IMR-90 (cell line): Measurements from ENCODE around the gene CDX1. TPM values are rescaled to one million over a fixed set of nuclear protein-coding genes. Genes with fewer than 3 reads are reported as not detected.

Experiments used
- ATAC-seq: fragments of 200-7000 bp; cut with Tn5 transposase; 2 replicates; pipeline ENCODE4 v1.9.1; 2020; ENCODE audit warnings: low read depth, mild to moderate bottlenecking, moderate library complexity
- BruUV-seq: library from RNA; stranded (reverse); fragments of 400-500 nt; replicated peaks from 2 replicates; lab custom pipeline; 2021; lab: Mats Ljungman, UMichigan
- CTCF ChIA-PET: fragments of 300-600 bp; formaldehyde crosslinking; extraction: SDS; loops from one replicate; lab custom pipeline; 2021; ENCODE audit warnings: antibody characterized with exemption; lab: Yijun Ruan, JAX
- POLR2A ChIA-PET: fragments of 300-600 bp; sonication (Branson Sonifier 250); formaldehyde crosslinking; loops from one replicate; lab custom pipeline; 2022; ENCODE audit warnings: antibody characterized with exemption; ENCODE audit not compliant: unreplicated experiment; lab: Charles Lee
- DNase-seq: peaks from one replicate; pipeline ENCODE4 v3.0.0; 2013
- H2AFZ ChIP-seq: replicated peaks from 2 replicates; pipeline ENCODE3; 2013; ENCODE audit warnings: low read length, mild to moderate bottlenecking; ENCODE audit not compliant: poor library complexity
- H2AK5ac ChIP-seq: 2 replicates; pipeline ENCODE4 v1.6.1; 2013; ENCODE audit warnings: low read depth, low read length, inconsistent platforms
- H2AK9ac ChIP-seq: replicated peaks from 2 replicates; pipeline ENCODE3; 2013; ENCODE audit warnings: mild to moderate bottlenecking, low read depth, low read length, moderate library complexity; ENCODE audit not compliant: poor library complexity
- H2BK120ac ChIP-seq: 2 replicates; pipeline ENCODE4 v1.6.1; 2013; ENCODE audit warnings: low read depth, low read length, inconsistent platforms
- H2BK15ac ChIP-seq: 3 replicates; pipeline ENCODE4 v1.6.1; 2013; ENCODE audit warnings: low read depth, low read length, inconsistent platforms
- H2BK20ac ChIP-seq: 2 replicates; pipeline ENCODE4 v1.6.1; 2013; ENCODE audit warnings: low read depth, mild to moderate bottlenecking, inconsistent platforms, low read length, moderate library complexity
- H2BK5ac ChIP-seq: 2 replicates; pipeline ENCODE4 v1.6.1; 2013; ENCODE audit warnings: mild to moderate bottlenecking, low read depth, low read length, inconsistent platforms; ENCODE audit not compliant: poor library complexity, severe bottlenecking
- H3K14ac ChIP-seq: replicated peaks from 2 replicates; pipeline ENCODE4 v1.6.1; 2013; ENCODE audit warnings: low read depth, low read length, inconsistent platforms
- H3K18ac ChIP-seq: 2 replicates; pipeline ENCODE4 v1.6.1; 2013; ENCODE audit warnings: low read depth, low read length, control low read depth
- H3K23ac ChIP-seq: 2 replicates; pipeline ENCODE4 v1.6.1; 2013; ENCODE audit warnings: low read depth, low read length, inconsistent platforms
- H3K27ac ChIP-seq: 2 replicates; pipeline ENCODE4 v1.5.1; 2013; ENCODE audit warnings: mild to moderate bottlenecking, control low read depth, low read length; ENCODE audit not compliant: insufficient read depth
- H3K27me3 ChIP-seq: 2 replicates; pipeline ENCODE4 v1.6.1; 2013; ENCODE audit warnings: low read length; ENCODE audit not compliant: control insufficient read depth, insufficient read depth
- H3K36me3 ChIP-seq: 2 replicates; pipeline ENCODE4 v1.6.1; 2013; ENCODE audit warnings: low read length, mixed read lengths; ENCODE audit not compliant: control insufficient read depth, insufficient read depth
- H3K4ac ChIP-seq: 2 replicates; pipeline ENCODE4 v1.6.1; 2013; ENCODE audit warnings: low read depth, low read length, inconsistent platforms
- H3K4me1 ChIP-seq: 2 replicates; pipeline ENCODE4 v1.6.1; 2013; ENCODE audit warnings: low read length, mixed read lengths; ENCODE audit not compliant: control insufficient read depth, insufficient read depth
- H3K4me2 ChIP-seq: 2 replicates; pipeline ENCODE4 v1.6.1; 2013; ENCODE audit warnings: low read depth, mild to moderate bottlenecking, control low read depth, low read length, moderate library complexity
- H3K4me3 ChIP-seq: 2 replicates; pipeline ENCODE4 v1.5.1; 2013; ENCODE audit warnings: low read depth, mild to moderate bottlenecking, control low read depth, low read length, moderate library complexity; ENCODE audit not compliant: insufficient read depth
- H3K56ac ChIP-seq: 2 replicates; pipeline ENCODE4 v1.6.1; 2013; ENCODE audit warnings: low read length, inconsistent platforms; ENCODE audit not compliant: insufficient read depth; ENCODE audit errors: extremely low read depth
- H3K79me1 ChIP-seq, 2 experiments: 2 replicates each; pipeline ENCODE4 v1.6.1; 2013; ENCODE audit warnings: low read length in 2 of 2, inconsistent platforms in 1 of 2, low read depth in 1 of 2
- H3K9ac ChIP-seq: 2 replicates; pipeline ENCODE4 v1.6.1; 2013; ENCODE audit warnings: low read depth, low read length, control low read depth
- H3K9me1 ChIP-seq: 2 replicates; pipeline ENCODE4 v1.6.1; 2013; ENCODE audit warnings: low read length, inconsistent platforms; ENCODE audit not compliant: insufficient read depth
- H3K9me3 ChIP-seq: 2 replicates; pipeline ENCODE4 v1.6.1; 2013; ENCODE audit warnings: low read length; ENCODE audit not compliant: control insufficient read depth, insufficient read depth
- H4K20me1 ChIP-seq: 2 replicates; pipeline ENCODE4 v1.6.1; 2013; ENCODE audit warnings: low read length, inconsistent platforms; ENCODE audit not compliant: insufficient read depth
- H4K5ac ChIP-seq: 2 replicates; pipeline ENCODE4 v1.6.1; 2013; ENCODE audit warnings: mild to moderate bottlenecking, low read depth, low read length, control low read depth
- H4K8ac ChIP-seq, 2 experiments: 2 replicates each; pipeline ENCODE4 v1.6.1; 2013; ENCODE audit warnings: low read depth in 2 of 2, low read length in 2 of 2, control low read depth in 1 of 2, inconsistent platforms in 1 of 2
- H4K91ac ChIP-seq: 2 replicates; pipeline ENCODE4 v1.6.1; 2013; ENCODE audit warnings: low read depth, low read length, inconsistent platforms; ENCODE audit not compliant: insufficient read depth
- BHLHE40 ChIP-seq: fragments of 150-350 bp; IDR thresholded peaks from 2 replicates; pipeline ENCODE4 v1.6.1; 2016; ENCODE audit warnings: mild to moderate bottlenecking, low read depth, low read length
- CEBPB ChIP-seq: IDR thresholded peaks from 2 replicates; pipeline ENCODE4 v1.6.1; 2012; ENCODE audit warnings: low read depth, low read length, improper control_type of control experiment
- CHD1 ChIP-seq: IDR thresholded peaks from 2 replicates; pipeline ENCODE4 v1.6.1; 2012; ENCODE audit warnings: low read depth, low read length, improper control_type of control experiment
- FOS ChIP-seq: fragments of 150-350 bp; IDR thresholded peaks from 2 replicates; pipeline ENCODE4 v1.6.1; 2016; ENCODE audit warnings: low read depth, low read length
- MAFK ChIP-seq: IDR thresholded peaks from 2 replicates; pipeline ENCODE4 v1.6.1; 2012; ENCODE audit warnings: low read depth, low read length, improper control_type of control experiment
- MAZ ChIP-seq: IDR thresholded peaks from 2 replicates; pipeline ENCODE4 v1.6.1; 2012; ENCODE audit warnings: low read depth, mild to moderate bottlenecking, low read length, improper control_type of control experiment, moderate library complexity, borderline replicate concordance
- MXI1 ChIP-seq: IDR thresholded peaks from 2 replicates; pipeline ENCODE4 v1.6.1; 2012; ENCODE audit warnings: low read depth, mild to moderate bottlenecking, low read length, moderate library complexity, borderline replicate concordance
- NFE2L2 ChIP-seq: fragments of 150-350 bp; IDR thresholded peaks from 2 replicates; pipeline ENCODE4 v1.6.1; 2016; ENCODE audit warnings: low read depth, mild to moderate bottlenecking, low read length
- POLR2A ChIP-seq: IDR thresholded peaks from 2 replicates; pipeline ENCODE4 v1.6.1; 2012; ENCODE audit warnings: mild to moderate bottlenecking, low read depth, low read length
- RAD21 ChIP-seq: IDR thresholded peaks from 2 replicates; pipeline ENCODE4 v1.6.1; 2012; ENCODE audit warnings: low read length, improper control_type of control experiment
- RCOR1 ChIP-seq: IDR thresholded peaks from 2 replicates; pipeline ENCODE4 v1.6.1; 2012; ENCODE audit warnings: mild to moderate bottlenecking, low read length, improper control_type of control experiment; ENCODE audit not compliant: insufficient replicate concordance
- RFX5 ChIP-seq: IDR thresholded peaks from 2 replicates; pipeline ENCODE4 v1.8.0; 2012; ENCODE audit warnings: low read depth, mild to moderate bottlenecking, low read length, moderate library complexity
- SMC3 ChIP-seq: fragments of 150-350 bp; IDR thresholded peaks from 2 replicates; pipeline ENCODE4 v1.6.1; 2016; ENCODE audit warnings: low read depth, mild to moderate bottlenecking, antibody characterized with exemption, low read length, moderate library complexity
- WGBS, 2 experiments: methylation state at CpG; one replicate each; pipeline versions ENCODE4 v1.1.5 to v1.1.7; 2013; ENCODE audit warnings: missing lambda C conversion rate in 2 of 2; ENCODE audit not compliant: insufficient read length in 1 of 2; ENCODE audit errors: extremely low coverage in 2 of 2; 5-methylcytosine and 5-hydroxymethylcytosine counted together
- dilution Hi-C: fragments of 300-500 bp; cut with HindIII; formaldehyde crosslinking; loops from one replicate; pipeline ENCODE4 v1.14.3; 2018; ENCODE audit warnings: low sequenced_read_pairs; ENCODE audit not compliant: unreplicated experiment
- in situ Hi-C: fragments of 300-500 bp; cut with MboI; formaldehyde crosslinking; loops from 3 replicates; pipeline ENCODE4 v1.14.3; 2019; ENCODE audit warnings: low sequenced_read_pairs, inconsistent platforms, mixed read lengths
- intact Hi-C: fragments of 100-400 bp; cut with micrococcal nuclease; formaldehyde crosslinking; loops from 2 replicates; pipeline ENCODE4 v1.10.0; 2022
- polyA plus RNA-seq, 3 experiments: library from polyadenylated mRNA; depleted of rRNA; stranded (reverse); fragments of >200 nt; gene quantifications; 2 replicates each; pipeline ENCODE4 v1.2.3, GENCODE V29; 2012; ENCODE audit warnings: low replicate concordance in 1 of 3
- total RNA-seq: library from RNA; depleted of rRNA; stranded (reverse); fragments of >200 nt; gene quantifications from 2 replicates; pipeline ENCODE4 v1.2.3, GENCODE V29; 2012
- TF ChIP-seq, protein P1 (sequence below): conservative IDR thresholded peaks from 2 replicates; pipeline ENCODE4 v1.5.1; 2012; ENCODE audit warnings: mild to moderate bottlenecking, low read depth, low read length, improper control_type of control experiment
- TF ChIP-seq, protein P2 (sequence below): fragments of 150-350 bp; IDR thresholded peaks from 2 replicates; pipeline ENCODE4 v1.6.1; 2017; ENCODE audit warnings: mild to moderate bottlenecking, antibody characterized with exemption, low read length, low read depth
- TF ChIP-seq, protein P3 (sequence below): fragments of 150-350 bp; IDR thresholded peaks from 2 replicates; pipeline ENCODE4 v1.6.1; 2016; ENCODE audit warnings: low read depth, mild to moderate bottlenecking, low read length, moderate library complexity, borderline replicate concordance

The CDX1 gene
- total and polyA plus RNA-seq, 2 of the 4 experiments (the other 2 are of a cell fraction) = 0.18 to 0.24 TPM

DNA sequence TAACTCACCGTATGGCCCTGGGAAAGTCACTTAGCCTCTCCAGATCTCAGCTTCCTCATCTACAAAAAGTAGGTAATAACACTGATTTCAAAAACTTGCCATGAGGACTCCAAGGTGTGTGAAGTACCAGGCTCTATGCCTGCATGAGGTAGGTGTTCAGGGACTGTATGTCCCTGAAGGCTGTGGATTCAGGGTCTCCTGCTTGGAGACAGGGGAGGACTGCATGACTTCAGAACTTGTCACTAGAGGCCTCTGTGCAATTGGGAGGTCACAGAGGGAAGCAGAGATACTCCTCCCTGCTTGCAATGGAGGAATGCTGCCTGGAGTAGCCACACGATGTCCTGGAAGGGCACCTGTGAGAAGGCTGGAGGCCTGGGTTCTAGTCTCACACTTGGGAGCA lies 13.1 kb upstream of the CDX1 start:
- in situ Hi-C loops = no loop called here
- 17% methylated on average over 1 of the region's 2 CpGs; no CpG with 5 or more reads in 1 of the 2 experiments for WGBS, 2 experiments
- intact Hi-C loops = no loop called here
- Histone ChIP-seq H4K5ac (peak overlapping the region; percentile 8; the same call in 1 of the 2 replicates), H2BK5ac (peak overlapping the region; percentile 91), H3K9ac (peak overlapping the region; percentile 99), H3K23ac (peak overlapping the region; percentile 94), H2BK120ac (peak overlapping the region; percentile 85), H4K8ac (peak overlapping the region; percentile 74 to 89; a peak in 3 of 4 replicates), H2BK15ac (peak overlapping the region; percentile 31; the same call in 2 of the 3 replicates), H3K4me2 (peak overlapping the region; percentile 93), H3K9me3 (no peaks in the 10 kb centered on the region), H3K36me3 (peaks cover 43% of the 10 kb centered on the region), H3K18ac (peak overlapping the region; percentile 83), H3K4ac (peak overlapping the region; percentile 99), H4K20me1 (peaks cover 48% of the 10 kb centered on the region), H3K79me1 (peaks cover 5 to 66% of the 10 kb centered on the region in 2 experiments), H3K14ac (peak overlapping the region; percentile 96), H4K91ac (peak overlapping the region; percentile 98), H2AK5ac (peak overlapping the region; percentile 94), H3K4me3 (peak overlapping the region; percentile 76), H3K9me1 (peaks cover 31% of the 10 kb centered on the region), H2AFZ (peak overlapping the region; percentile 9), H2AK9ac (peak overlapping the region; percentile 96), H3K27ac (peak overlapping the region; percentile 91), H2BK20ac (peak overlapping the region; percentile 56), H3K27me3 (no peaks in the 10 kb centered on the region), H3K56ac (peak overlapping the region; percentile 88; the same call in 1 of the 2 replicates), H3K4me1 (peaks cover 41% of the 10 kb centered on the region)
- TF ChIP-seq RFX5 (no peak), CEBPB (no peak), FOS (no peak), SMC3 (no peak), CHD1 (no peak), NFE2L2 (no peak), BHLHE40 (no peak), MAZ (no peak), MAFK (no peak), RCOR1 (no peak), MXI1 (no peak), POLR2A (no peak), RAD21 (no peak)
- TF ChIP-seq, protein P1, sequence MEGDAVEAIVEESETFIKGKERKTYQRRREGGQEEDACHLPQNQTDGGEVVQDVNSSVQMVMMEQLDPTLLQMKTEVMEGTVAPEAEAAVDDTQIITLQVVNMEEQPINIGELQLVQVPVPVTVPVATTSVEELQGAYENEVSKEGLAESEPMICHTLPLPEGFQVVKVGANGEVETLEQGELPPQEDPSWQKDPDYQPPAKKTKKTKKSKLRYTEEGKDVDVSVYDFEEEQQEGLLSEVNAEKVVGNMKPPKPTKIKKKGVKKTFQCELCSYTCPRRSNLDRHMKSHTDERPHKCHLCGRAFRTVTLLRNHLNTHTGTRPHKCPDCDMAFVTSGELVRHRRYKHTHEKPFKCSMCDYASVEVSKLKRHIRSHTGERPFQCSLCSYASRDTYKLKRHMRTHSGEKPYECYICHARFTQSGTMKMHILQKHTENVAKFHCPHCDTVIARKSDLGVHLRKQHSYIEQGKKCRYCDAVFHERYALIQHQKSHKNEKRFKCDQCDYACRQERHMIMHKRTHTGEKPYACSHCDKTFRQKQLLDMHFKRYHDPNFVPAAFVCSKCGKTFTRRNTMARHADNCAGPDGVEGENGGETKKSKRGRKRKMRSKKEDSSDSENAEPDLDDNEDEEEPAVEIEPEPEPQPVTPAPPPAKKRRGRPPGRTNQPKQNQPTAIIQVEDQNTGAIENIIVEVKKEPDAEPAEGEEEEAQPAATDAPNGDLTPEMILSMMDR = no peak
- TF ChIP-seq, protein P2, sequence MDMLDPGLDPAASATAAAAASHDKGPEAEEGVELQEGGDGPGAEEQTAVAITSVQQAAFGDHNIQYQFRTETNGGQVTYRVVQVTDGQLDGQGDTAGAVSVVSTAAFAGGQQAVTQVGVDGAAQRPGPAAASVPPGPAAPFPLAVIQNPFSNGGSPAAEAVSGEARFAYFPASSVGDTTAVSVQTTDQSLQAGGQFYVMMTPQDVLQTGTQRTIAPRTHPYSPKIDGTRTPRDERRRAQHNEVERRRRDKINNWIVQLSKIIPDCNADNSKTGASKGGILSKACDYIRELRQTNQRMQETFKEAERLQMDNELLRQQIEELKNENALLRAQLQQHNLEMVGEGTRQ = no peak
- TF ChIP-seq, protein P3, sequence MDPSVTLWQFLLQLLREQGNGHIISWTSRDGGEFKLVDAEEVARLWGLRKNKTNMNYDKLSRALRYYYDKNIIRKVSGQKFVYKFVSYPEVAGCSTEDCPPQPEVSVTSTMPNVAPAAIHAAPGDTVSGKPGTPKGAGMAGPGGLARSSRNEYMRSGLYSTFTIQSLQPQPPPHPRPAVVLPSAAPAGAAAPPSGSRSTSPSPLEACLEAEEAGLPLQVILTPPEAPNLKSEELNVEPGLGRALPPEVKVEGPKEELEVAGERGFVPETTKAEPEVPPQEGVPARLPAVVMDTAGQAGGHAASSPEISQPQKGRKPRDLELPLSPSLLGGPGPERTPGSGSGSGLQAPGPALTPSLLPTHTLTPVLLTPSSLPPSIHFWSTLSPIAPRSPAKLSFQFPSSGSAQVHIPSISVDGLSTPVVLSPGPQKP = no peak
- ATAC-seq (no peak), DNase-seq (peak; percentile 16)
- ChIA-PET POLR2A (interaction anchor here (0.6 to 1.2 kb wide), 2 partner anchors 10 to 147 kb away, joined by 3 to 5 read pairs; no protein-coding TSS in a partner anchor), CTCF (interaction anchor here (0.6 to 1.4 kb wide), 2 partner anchors 67 to 89 kb away, joined by 3 read pairs; no protein-coding TSS in a partner anchor)
- dilution Hi-C loops = no loop called here
- BruUV-seq = no TSS peak
